Activated CD8-positive, alpha-beta T cell treated with anti-CD3 and anti-CD28 coated beads for 36 hours (primary cell): Measurements from ENCODE around the gene ANKRD28. TPM values are rescaled to one million over a fixed set of nuclear protein-coding genes. Genes with fewer than 3 reads are reported as not detected.

ENCODE experiments used
- ATAC-seq: fragments of 200-7000 bp; cut with Tn5 transposase; one replicate; pipeline ENCODE4 v1.10.0; 2021; ENCODE audit warnings: mild to moderate bottlenecking, moderate library complexity
- CTCF ChIA-PET: fragments of 350-600 bp; sonication (Branson Sonifier 250); formaldehyde crosslinking; loops from one replicate; lab custom pipeline; 2021; ENCODE audit warnings: antibody characterized with exemption; lab: Charles Lee
- POLR2A ChIA-PET: fragments of 350-600 bp; sonication (Branson Sonifier 250); formaldehyde crosslinking; loops from one replicate; lab custom pipeline; 2021; ENCODE audit warnings: antibody characterized with exemption; lab: Charles Lee
- DNase-seq: peaks from one replicate; pipeline ENCODE4 v3.0.0-alpha.2; 2020
- H3K27ac Mint-ChIP-seq: one replicate; pipeline ENCODE4 v1.8.0; 2021; ENCODE audit warnings: mild to moderate bottlenecking, mixed read lengths
- H3K27me3 Mint-ChIP-seq: one replicate; pipeline ENCODE4 v1.8.0; 2021; ENCODE audit warnings: mixed read lengths
- H3K36me3 Mint-ChIP-seq: one replicate; pipeline ENCODE4 v1.8.0; 2021; ENCODE audit warnings: low read depth, mixed read lengths
- H3K4me1 Mint-ChIP-seq: one replicate; pipeline ENCODE4 v1.8.0; 2021; ENCODE audit warnings: low read depth, mixed read lengths
- H3K4me3 Mint-ChIP-seq: one replicate; pipeline ENCODE4 v1.8.0; 2021; ENCODE audit warnings: mild to moderate bottlenecking, moderate library complexity, mixed read lengths
- H3K9me3 Mint-ChIP-seq: one replicate; pipeline ENCODE4 v1.8.0; 2021; ENCODE audit warnings: mixed read lengths
- CTCF ChIP-seq: fragments of 200-600 bp; IDR thresholded peaks from one replicate; pipeline ENCODE4 v1.8.0; 2022; ENCODE audit warnings: antibody characterized with exemption, mild to moderate bottlenecking
- intact Hi-C: fragments of 100-400 bp; cut with micrococcal nuclease; formaldehyde crosslinking; loops from one replicate; pipeline ENCODE4 v1.10.0; 2022
- total RNA-seq, 2 experiments: library from RNA; stranded (reverse); gene quantifications; one replicate each; pipeline ENCODE4 v1.2.3, GENCODE V29; 2021

ANKRD28 gene
- total RNA-seq, 2 experiments from 2014 or later, result 32.9 to 35.3 TPM

DNA sequence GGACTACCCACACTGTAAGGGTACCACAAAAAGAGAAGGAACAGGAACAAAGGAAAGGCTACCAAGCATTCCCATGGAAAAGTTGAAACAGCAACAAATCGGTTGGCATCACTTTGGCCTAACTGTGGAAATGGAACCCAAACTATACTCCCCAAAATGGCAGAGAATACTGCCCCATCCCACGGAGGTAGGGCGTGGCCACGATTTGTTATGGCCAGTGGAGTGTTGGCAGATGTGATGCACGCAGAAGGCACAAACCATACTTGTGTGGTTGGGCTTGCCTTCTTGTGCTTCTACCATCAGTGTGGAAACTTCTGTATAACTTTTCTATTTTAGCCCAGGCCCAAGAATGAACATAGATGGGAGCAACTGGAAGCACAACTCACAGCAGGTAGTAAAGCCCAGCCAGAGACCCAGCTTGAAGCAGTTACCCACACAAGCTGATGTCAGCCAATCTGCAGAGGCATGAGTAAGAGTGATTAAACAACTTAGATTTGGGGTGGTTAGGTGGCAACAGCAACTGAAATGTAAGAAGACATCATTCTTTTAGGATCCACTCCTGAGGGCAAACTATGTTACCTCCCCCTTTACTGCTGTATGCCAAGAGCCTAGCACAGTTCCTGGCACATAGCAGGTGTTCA, 132.1 kb downstream of the ANKRD28 start:
- peaks cover 41% of the 10 kb centered on the region for H3K36me3 Mint-ChIP-seq

GRCh38 chr3:15664144-15664543, 133.6 kb downstream of the ANKRD28 start:
- Mint-ChIP-seq H3K4me1 (peaks cover 33% of the 10 kb centered on the region), H3K36me3 (peaks cover 33% of the 10 kb centered on the region), H3K27ac (no peak overlapping the region), H3K4me3 (no peak overlapping the region), H3K27me3 (peaks cover 3% of the 10 kb centered on the region), H3K9me3 (peaks cover 6% of the 10 kb centered on the region)
- DNase-seq (no peak), ATAC-seq (no peak)
- intact Hi-C loops, result no loop called here
- ChIA-PET CTCF (no interaction called here), POLR2A (no interaction called here)
- no peak for TF ChIP-seq CTCF

More for the DNA sequence above, 132.1 kb downstream of the ANKRD28 start:
- ATAC-seq (no peak), DNase-seq (no peak)
- CTCF ChIA-PET, result no interaction called here
- TF ChIP-seq CTCF, result no peak
- Mint-ChIP-seq H3K9me3 (peaks cover 4% of the 10 kb centered on the region), H3K4me1 (peaks cover 27% of the 10 kb centered on the region), H3K4me3 (no peak overlapping the region), H3K27me3 (peaks cover 3% of the 10 kb centered on the region), H3K27ac (no peak overlapping the region)
- intact Hi-C loops, result no loop called here
- POLR2A ChIA-PET, result no interaction called here

GRCh38 chr3:15660055-15660935, 137.5 kb downstream of the ANKRD28 start:
- CTCF ChIA-PET, result interaction anchor here (0.7 kb wide), 1 partner anchor 10 kb away, joined by 3 read pairs; no protein-coding TSS in a partner anchor
- H3K4me1 Mint-ChIP-seq, result peaks cover 6% of the 10 kb centered on the region
- intact Hi-C loops, result no loop called here
- H3K9me3 Mint-ChIP-seq, result peaks cover 23% of the 10 kb centered on the region
- H3K36me3 Mint-ChIP-seq, result peaks cover 14% of the 10 kb centered on the region
- H3K27me3 Mint-ChIP-seq, result peaks cover 3% of the 10 kb centered on the region
- no peak for DNase-seq
- POLR2A ChIA-PET, result no interaction called here
- H3K27ac Mint-ChIP-seq, result no peak overlapping the region
- ATAC-seq, result no peak
- no peak overlapping the region for H3K4me3 Mint-ChIP-seq
- no peak for TF ChIP-seq CTCF

- H3K36me3 Mint-ChIP-seq, result peaks cover 8% of the 10 kb centered on the region
- no peak for ATAC-seq
- ChIA-PET POLR2A (no interaction called here), CTCF (interaction anchor here (0.7 kb wide), 1 partner anchor 11 kb away, joined by 3 read pairs; no protein-coding TSS in a partner anchor)
- peaks cover 26% of the 10 kb centered on the region for H3K9me3 Mint-ChIP-seq
- H3K4me3 Mint-ChIP-seq, result no peak overlapping the region
- intact Hi-C loops, result no loop called here
- H3K27me3 Mint-ChIP-seq, result peaks cover 3% of the 10 kb centered on the region
- H3K27ac Mint-ChIP-seq, result no peak overlapping the region
- no peak for DNase-seq
- TF ChIP-seq CTCF, result no peak
- H3K4me1 Mint-ChIP-seq, result peaks cover 6% of the 10 kb centered on the region
Measured at GRCh38 chr3:15659254-15659975, 138.4 kb downstream of the ANKRD28 start.
